MCF 10A (cell line): ENCODE results near the gene PDCD7. TPM values are rescaled to one million over a fixed set of nuclear protein-coding genes. Genes with fewer than 3 reads are reported as not detected.

Source experiments
- BruUV-seq: library from RNA; stranded (reverse); fragments of 400-500 nt; replicated peaks from 2 replicates; lab custom pipeline; 2021; lab: Mats Ljungman, UMichigan
- CTCF ChIA-PET: fragments of 300-600 bp; sonication (Branson Sonifier 250); formaldehyde crosslinking; extraction: SDS; loops from one replicate; lab custom pipeline; 2021; ENCODE audit warnings: antibody characterized with exemption, inconsistent platforms; lab: Yijun Ruan, JAX
- POLR2A ChIA-PET: fragments of 300-600, 350-650 bp; sonication (Branson Sonifier 250); formaldehyde crosslinking; extraction: SDS; loops from one replicate; lab custom pipeline; 2020; ENCODE audit warnings: antibody characterized with exemption, inconsistent platforms; lab: Yijun Ruan, JAX
- DNase-seq: peaks from one replicate; pipeline ENCODE4 v3.0.0-alpha.2; 2018; ENCODE audit not compliant: unreplicated experiment
- H3K27ac Mint-ChIP-seq: one replicate; pipeline ENCODE4 v1.8.0; 2022; ENCODE audit warnings: mild to moderate bottlenecking, low read depth, mixed read lengths; ENCODE audit not compliant: unreplicated experiment
- H3K27me3 Mint-ChIP-seq: one replicate; pipeline ENCODE4 v1.8.0; 2022; ENCODE audit warnings: mixed read lengths; ENCODE audit not compliant: insufficient read depth, unreplicated experiment
- H3K36me3 Mint-ChIP-seq: one replicate; pipeline ENCODE4 v1.8.0; 2022; ENCODE audit warnings: mild to moderate bottlenecking, moderate library complexity, mixed read lengths; ENCODE audit not compliant: insufficient read depth, unreplicated experiment
- H3K4me1 Mint-ChIP-seq: one replicate; pipeline ENCODE4 v1.8.0; 2022; ENCODE audit warnings: mixed read lengths; ENCODE audit not compliant: insufficient read depth, unreplicated experiment
- H3K4me3 Mint-ChIP-seq: one replicate; pipeline ENCODE4 v1.8.0; 2022; ENCODE audit warnings: mild to moderate bottlenecking, moderate library complexity, mixed read lengths; ENCODE audit not compliant: unreplicated experiment
- H3K9me3 Mint-ChIP-seq: one replicate; pipeline ENCODE4 v1.8.0; 2022; ENCODE audit warnings: mixed read lengths; ENCODE audit not compliant: unreplicated experiment
- CTCF ChIP-seq: fragments of 200-600 bp; IDR thresholded peaks from one replicate; pipeline ENCODE4 v1.8.0; 2022; ENCODE audit warnings: antibody characterized with exemption, mild to moderate bottlenecking; ENCODE audit not compliant: unreplicated experiment
- intact Hi-C: fragments of 100-400 bp; cut with micrococcal nuclease; formaldehyde crosslinking; loops from 2 replicates; pipeline ENCODE4 v1.14.1; 2022
- total RNA-seq: library from RNA; stranded (reverse); gene quantifications from 2 replicates; pipeline ENCODE4 v1.2.3, GENCODE V29; 2022

PDCD7 gene
- total RNA-seq, 1 experiment from 2014 or later = 26.3 TPM

GRCh38 chr15:65085207-65085753, 48.3 kb downstream of the PDCD7 start:
- no peaks in the 10 kb centered on the region for H3K9me3 Mint-ChIP-seq
- no peaks in the 10 kb centered on the region for H3K36me3 Mint-ChIP-seq
- peaks cover 7% of the 10 kb centered on the region for H3K4me1 Mint-ChIP-seq
- no TSS peak for BruUV-seq
- no peak for TF ChIP-seq CTCF
- no peak for DNase-seq
- peaks cover 38% of the 10 kb centered on the region for H3K27me3 Mint-ChIP-seq
- ChIA-PET POLR2A (no interaction called here), CTCF (interaction anchor here (0.6 to 4.0 kb wide), 8 partner anchors 16 to 396 kb away, joined by 3 to 22 read pairs (median 3); partner anchors contain the start of gene RASL12)
- H3K4me3 Mint-ChIP-seq = no peak overlapping the region
- H3K27ac Mint-ChIP-seq = no peak overlapping the region
- intact Hi-C loops = no loop called here

- BruUV-seq = no TSS peak
- peaks cover 38% of the 10 kb centered on the region for H3K27me3 Mint-ChIP-seq
- H3K36me3 Mint-ChIP-seq = no peaks in the 10 kb centered on the region
- no peak for DNase-seq
- TF ChIP-seq CTCF = no peak
- POLR2A ChIA-PET = interaction anchor here (0.9 kb wide), 1 partner anchor 14 kb away, joined by 3 read pairs; no protein-coding TSS in a partner anchor
- intact Hi-C loops = no loop called here
- no peaks in the 10 kb centered on the region for H3K9me3 Mint-ChIP-seq
- no peak overlapping the region for H3K27ac Mint-ChIP-seq
- no peak overlapping the region for H3K4me3 Mint-ChIP-seq
- CTCF ChIA-PET = interaction anchor here (0.5 to 4.0 kb wide), 10 partner anchors 16 to 397 kb away, joined by 3 to 22 read pairs (median 3); partner anchors contain the start of gene RASL12
- H3K4me1 Mint-ChIP-seq = peaks cover 7% of the 10 kb centered on the region
Measured at GRCh38 chr15:65084500-65085206, 49.0 kb downstream of the PDCD7 start.

GRCh38 chr15:65083262-65083701, 50.3 kb downstream of the PDCD7 start:
- H3K9me3 Mint-ChIP-seq = no peaks in the 10 kb centered on the region
- ChIA-PET CTCF (interaction anchor here (1.2 to 1.3 kb wide), 2 partner anchors 14 to 28 kb away, joined by 4 to 5 read pairs; no protein-coding TSS in a partner anchor), POLR2A (interaction anchor here (0.7 kb wide), 3 partner anchors 9 to 382 kb away, joined by 3 to 4 read pairs (median 3); no protein-coding TSS in a partner anchor)
- H3K27me3 Mint-ChIP-seq = peaks cover 38% of the 10 kb centered on the region
- no peak overlapping the region for H3K27ac Mint-ChIP-seq
- H3K4me3 Mint-ChIP-seq = no peak overlapping the region
- H3K36me3 Mint-ChIP-seq = no peaks in the 10 kb centered on the region
- TF ChIP-seq CTCF = no peak
- DNase-seq = no peak
- peaks cover 7% of the 10 kb centered on the region for H3K4me1 Mint-ChIP-seq
- intact Hi-C loops = loop anchor here (1.0 kb wide), 2 partner anchors 29 to 50 kb away; no protein-coding TSS in a partner anchor
- BruUV-seq = no TSS peak
